ENCODE results near the gene MAP3K15. TPM values are rescaled to one million over a fixed set of nuclear protein-coding genes. Genes with fewer than 3 reads are reported as not detected.

Gene MAP3K15
- total RNA-seq, 4 donors from 2014 or later = 0.14 to 0.16 TPM; not detected in 2

DNA sequence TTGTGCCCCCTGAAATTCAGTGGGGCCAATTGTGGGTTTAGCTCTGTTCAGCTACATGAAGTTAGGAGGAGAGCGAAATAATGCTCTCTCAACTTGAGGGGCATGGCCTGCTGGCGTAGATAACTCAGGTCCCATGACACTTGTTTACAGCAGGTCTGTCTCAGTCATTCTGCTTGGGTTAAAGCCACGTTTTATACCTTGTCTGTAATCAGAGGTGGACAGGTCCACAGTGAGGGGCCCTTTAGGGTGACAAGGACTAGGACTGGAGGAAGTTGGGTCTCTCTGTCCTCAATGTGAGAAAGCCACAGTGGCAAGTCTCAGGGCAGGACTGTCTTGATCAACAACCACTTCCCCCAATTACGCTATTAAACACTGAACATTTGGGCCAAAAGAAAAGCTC lies 122.6 kb downstream of the MAP3K15 start:
- Histone ChIP-seq H3K9me3 (no peaks in the 10 kb centered on the region), H3K36me3 (no peaks in the 10 kb centered on the region), H3K27me3 (no peaks in the 10 kb centered on the region), H3K27ac (no peak overlapping the region), H3K4me1 (no peaks in the 10 kb centered on the region), H3K4me3 (no peak overlapping the region)
- WGBS, 2 donors (ENCODE audit: low coverage in 1 of 2) = 72% methylated on average over 4 of the region's 4 CpGs; no CpG with 5 or more reads in 1 of the 2 donors
- DNase-seq = no peak
- in situ Hi-C loops (cut with MboI; ENCODE audit: low pct_ligation_motif_present in 1 of 4, low pct_unique_long_range_greater_than_20kb in 1 of 4, low sequenced_read_pairs in 3 of 4) (loop anchor here in 2 of 4 donors (25.0 kb wide), 1 partner anchor 145 kb away; no protein-coding TSS in a partner anchor), intact Hi-C loops (cut with DNase I; ENCODE audit: low total_unique reads) (no loop called here)
- no peak for TF ChIP-seq CTCF (IDR thresholded peaks at IDR 0.05)
- TF ChIP-seq POLR2A (IDR thresholded peaks at IDR 0.05) = no peak
- no peak for TF ChIP-seq POLR2AphosphoS5 (IDR thresholded peaks at IDR 0.05)
- no peak for TF ChIP-seq EP300 (IDR thresholded peaks at IDR 0.05; ENCODE audit: low read depth)

DNA sequence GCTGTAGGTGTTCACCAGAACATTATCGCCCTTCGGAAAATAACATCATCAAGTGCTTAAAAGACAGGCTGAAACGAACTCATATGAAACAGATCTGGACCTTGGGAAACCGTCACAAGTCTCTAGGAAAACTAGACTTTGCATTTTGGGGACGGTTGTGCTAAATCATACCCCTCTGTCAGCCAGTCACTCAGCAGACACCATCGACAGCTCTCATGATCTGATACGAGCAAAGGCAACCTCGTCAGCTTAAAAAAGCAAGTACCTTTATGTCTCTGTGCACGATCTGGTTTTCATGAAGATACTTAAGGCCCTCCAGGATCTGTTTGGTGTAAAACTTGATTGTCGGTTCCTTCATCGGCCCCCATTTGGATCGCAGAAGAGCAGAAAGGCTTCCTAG lies 123.2 kb downstream of the MAP3K15 start:
- Histone ChIP-seq H3K27ac (no peak overlapping the region), H3K4me1 (no peaks in the 10 kb centered on the region), H3K4me3 (no peak overlapping the region), H3K27me3 (no peaks in the 10 kb centered on the region), H3K36me3 (no peaks in the 10 kb centered on the region), H3K9me3 (no peaks in the 10 kb centered on the region)
- TF ChIP-seq EP300 (IDR thresholded peaks at IDR 0.05; ENCODE audit: low read depth) = no peak
- no peak for TF ChIP-seq CTCF (IDR thresholded peaks at IDR 0.05)
- TF ChIP-seq POLR2A (IDR thresholded peaks at IDR 0.05) = no peak
- no peak for TF ChIP-seq POLR2AphosphoS5 (IDR thresholded peaks at IDR 0.05)
- 82% methylated on average over 12 of the region's 12 CpGs; no CpG with 5 or more reads in 1 of the 2 donors for WGBS, 2 donors (ENCODE audit: low coverage in 1 of 2)
- intact Hi-C loops (cut with DNase I; ENCODE audit: low total_unique reads) (no loop called here), in situ Hi-C loops (cut with MboI; ENCODE audit: low pct_ligation_motif_present in 1 of 4, low pct_unique_long_range_greater_than_20kb in 1 of 4, low sequenced_read_pairs in 3 of 4) (loop anchor here in 2 of 4 donors (25.0 kb wide), 1 partner anchor 145 kb away; no protein-coding TSS in a partner anchor)
- no peak for DNase-seq

GRCh38 chrX:19389227-19389845 lies 126.0 kb downstream of the MAP3K15 start:
- TF ChIP-seq POLR2AphosphoS5 (IDR thresholded peaks at IDR 0.05) (no peak), POLR2A (IDR thresholded peaks at IDR 0.05) (no peak), CTCF (IDR thresholded peaks at IDR 0.05) (no peak), EP300 (IDR thresholded peaks at IDR 0.05; ENCODE audit: low read depth) (no peak)
- DNase-seq = no peak
- Histone ChIP-seq H3K27ac (no peak overlapping the region), H3K9me3 (no peaks in the 10 kb centered on the region), H3K4me3 (no peak overlapping the region), H3K4me1 (no peaks in the 10 kb centered on the region), H3K27me3 (no peaks in the 10 kb centered on the region), H3K36me3 (no peaks in the 10 kb centered on the region)
- in situ Hi-C loops (cut with MboI; ENCODE audit: low pct_ligation_motif_present in 1 of 4, low pct_unique_long_range_greater_than_20kb in 1 of 4, low sequenced_read_pairs in 3 of 4) (loop anchor here in 2 of 4 donors (25.0 kb wide), 1 partner anchor 148 kb away; no protein-coding TSS in a partner anchor), intact Hi-C loops (cut with DNase I; ENCODE audit: low total_unique reads) (no loop called here)
- WGBS, 2 donors (ENCODE audit: low coverage in 1 of 2) = 39 to 42% methylated on average over 3 to 4 of the region's 4 CpGs

DNA sequence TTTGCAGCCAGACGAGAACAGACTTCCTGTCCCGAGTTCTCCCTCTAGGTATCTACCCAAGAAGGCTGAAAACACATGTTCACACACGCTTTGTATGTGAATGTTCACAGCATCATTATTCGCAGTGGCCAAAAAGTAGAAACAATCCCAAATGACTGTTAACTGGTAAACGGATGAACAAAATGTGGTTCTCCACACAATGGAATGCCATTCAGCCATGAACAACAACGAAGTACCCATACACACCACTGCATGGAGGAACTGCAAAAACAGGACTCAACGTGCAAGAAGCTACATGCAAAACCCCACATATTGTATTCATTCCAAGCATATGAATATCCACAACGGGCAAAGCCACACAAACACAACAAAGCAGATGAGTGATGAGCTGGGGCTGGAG lies 126.6 kb downstream of the MAP3K15 start:
- Histone ChIP-seq H3K9me3 (no peaks in the 10 kb centered on the region), H3K36me3 (no peaks in the 10 kb centered on the region), H3K27me3 (no peaks in the 10 kb centered on the region), H3K4me1 (no peaks in the 10 kb centered on the region), H3K4me3 (no peak overlapping the region), H3K27ac (no peak overlapping the region)
- no peak for DNase-seq
- intact Hi-C loops (cut with DNase I; ENCODE audit: low total_unique reads) = no loop called here
- no peak for TF ChIP-seq POLR2A (IDR thresholded peaks at IDR 0.05)
- no peak for TF ChIP-seq CTCF (IDR thresholded peaks at IDR 0.05)
- TF ChIP-seq EP300 (IDR thresholded peaks at IDR 0.05; ENCODE audit: low read depth) = no peak
- no peak for TF ChIP-seq POLR2AphosphoS5 (IDR thresholded peaks at IDR 0.05)
- in situ Hi-C loops (cut with MboI; ENCODE audit: low pct_ligation_motif_present in 1 of 4, low pct_unique_long_range_greater_than_20kb in 1 of 4, low sequenced_read_pairs in 3 of 4) = loop anchor here in 2 of 4 donors (25.0 kb wide), 1 partner anchor 149 kb away; no protein-coding TSS in a partner anchor
- WGBS, 2 donors (ENCODE audit: low coverage in 1 of 2) = 83% methylated on average over 8 of the region's 8 CpGs; no CpG with 5 or more reads in 1 of the 2 donors
